OCI-LY1 (cell line): ENCODE results near the gene TUT1.

Source experiments
- H2AFZ ChIP-seq: fragments of 200-600 bp; sonication (generic), shearing (Covaris generic); 2 replicates; pipeline ENCODE4 v1.6.0; 2014; ENCODE audit warnings: antibody characterized with exemption, mild to moderate bottlenecking, low read length
- H3F3A ChIP-seq: fragments of 200-600 bp; sonication (generic), shearing (Covaris generic); 2 replicates; pipeline ENCODE4 v1.6.0; 2014; ENCODE audit warnings: mild to moderate bottlenecking, antibody characterized with exemption, low read length, moderate library complexity; ENCODE audit not compliant: insufficient read depth
- H3K27ac ChIP-seq: fragments of 200-600 bp; sonication (generic); 2 replicates; pipeline ENCODE4 v1.5.1; 2014; ENCODE audit warnings: low read length, mixed run types, mild to moderate bottlenecking, low read depth; ENCODE audit not compliant: poor library complexity, severe bottlenecking
- H3K27me3 ChIP-seq: fragments of 200-600 bp; sonication (generic); 2 replicates; pipeline ENCODE4 v1.6.0; 2014; ENCODE audit warnings: antibody characterized with exemption, mild to moderate bottlenecking, low read length, moderate library complexity; ENCODE audit not compliant: insufficient read depth
- H3K36me3 ChIP-seq: fragments of 200-600 bp; sonication (generic); 2 replicates; pipeline ENCODE4 v1.6.1; 2014; ENCODE audit warnings: mild to moderate bottlenecking, antibody characterized with exemption, low read length, moderate library complexity, mixed read lengths; ENCODE audit not compliant: insufficient read depth
- H3K4me1 ChIP-seq: fragments of 200-600 bp; sonication (generic); 2 replicates; pipeline ENCODE4 v1.5.1; 2014; ENCODE audit warnings: mild to moderate bottlenecking, low read length, moderate library complexity; ENCODE audit not compliant: insufficient read depth, severe bottlenecking
- H3K4me2 ChIP-seq: fragments of 200-600 bp; sonication (generic), shearing (Covaris generic); 2 replicates; pipeline ENCODE4 v1.6.1; 2014; ENCODE audit warnings: low read length
- H3K4me3 ChIP-seq: fragments of 200-600 bp; sonication (generic); 2 replicates; pipeline ENCODE4 v1.5.1; 2014; ENCODE audit warnings: low read length, low read depth, mild to moderate bottlenecking, mixed read lengths; ENCODE audit not compliant: poor library complexity, severe bottlenecking
- H3K79me2 ChIP-seq: fragments of 200-600 bp; shearing (Covaris generic); 2 replicates; pipeline ENCODE4 v1.6.1; 2016; ENCODE audit warnings: mixed run types, low read length, mixed read lengths; ENCODE audit not compliant: insufficient read depth
- H3K9ac ChIP-seq: fragments of 200-600 bp; sonication (generic), shearing (Covaris generic); 2 replicates; pipeline ENCODE4 v1.6.1; 2014; ENCODE audit warnings: mild to moderate bottlenecking, low read length, mixed read lengths
- H3K9me2 ChIP-seq: fragments of 200-600 bp; sonication (generic), shearing (Covaris generic); 2 replicates; pipeline ENCODE4 v1.6.1; 2014; ENCODE audit warnings: low read depth, mild to moderate bottlenecking, low read length, mixed read lengths
- H3K9me3 ChIP-seq: fragments of 200-600 bp; shearing (Covaris generic); 2 replicates; pipeline ENCODE4 v1.6.1; 2014; ENCODE audit warnings: low read length, mixed read lengths
- H4K20me1 ChIP-seq: fragments of 200-600 bp; sonication (generic), shearing (Covaris generic); 2 replicates; pipeline ENCODE4 v1.6.0; 2016; ENCODE audit warnings: mild to moderate bottlenecking, low read length; ENCODE audit not compliant: insufficient read depth
- EZH2 ChIP-seq: fragments of 200-600 bp; sonication (generic), shearing (Covaris generic); IDR thresholded peaks from 2 replicates; pipeline ENCODE4 v1.8.0; 2017; ENCODE audit warnings: borderline replicate concordance, mixed run types, mild to moderate bottlenecking, antibody characterized with exemption, low read length, moderate library complexity, mixed read lengths
- TF ChIP-seq, protein P1 (sequence below): fragments of 200-600 bp; sonication (generic), shearing (Covaris generic); IDR thresholded peaks from 2 replicates; pipeline ENCODE4 v1.5.1; 2017; ENCODE audit warnings: mild to moderate bottlenecking, antibody characterized with exemption, low read length, moderate library complexity, mixed read lengths

Gene TUT1

DNA sequence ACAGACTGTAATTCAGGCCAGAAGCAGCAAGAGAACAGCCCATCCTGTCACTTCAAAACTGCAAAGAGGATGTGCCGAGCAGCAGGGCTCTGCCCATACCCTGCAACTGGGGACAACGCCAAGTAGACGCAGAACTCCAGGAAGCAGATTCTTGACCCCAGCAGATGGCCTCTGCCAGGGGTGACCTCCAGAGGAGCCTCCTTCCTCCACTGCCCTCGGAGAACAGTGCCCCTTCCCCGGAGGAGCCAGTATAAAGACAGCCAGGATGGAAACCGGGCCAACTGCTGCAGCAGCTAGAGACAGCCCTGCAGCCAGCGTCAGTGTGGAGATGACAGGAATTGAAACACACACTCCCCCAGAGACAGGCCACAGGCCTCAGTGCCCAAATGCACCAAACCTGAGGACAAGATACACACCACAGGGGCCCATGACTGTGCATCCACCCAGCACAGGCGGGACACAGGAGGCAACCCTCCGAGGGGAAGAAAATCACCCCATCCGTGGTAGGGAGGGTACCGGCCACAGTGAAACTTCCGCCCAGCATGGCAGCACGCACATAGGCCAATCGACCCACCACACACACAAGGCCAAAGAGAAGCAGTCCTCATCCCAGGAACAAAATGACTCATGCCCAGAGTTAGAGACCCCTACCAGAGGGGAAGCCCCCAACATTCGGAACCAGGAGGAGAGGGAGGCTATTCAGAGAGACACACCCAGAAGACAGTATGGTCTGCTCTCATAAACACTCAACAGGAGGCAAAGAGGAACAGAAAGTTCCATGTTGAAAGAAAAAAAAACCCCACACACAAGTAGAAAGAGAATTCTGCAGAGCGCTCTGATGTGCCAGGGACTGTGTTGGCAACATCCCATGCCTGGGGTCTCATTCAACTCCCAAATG is 50.3 kb downstream of the TUT1 start:
- peak overlapping the region; percentile 17 for H3K4me3 ChIP-seq
- peaks cover 42% of the 10 kb centered on the region for H3K4me1 ChIP-seq
- no peaks in the 10 kb centered on the region for H4K20me1 ChIP-seq
- no peak overlapping the region for H2AFZ ChIP-seq
- no peaks in the 10 kb centered on the region for H3K9me3 ChIP-seq
- H3K4me2 ChIP-seq, result peak overlapping the region; percentile 43
- TF ChIP-seq, protein P1, sequence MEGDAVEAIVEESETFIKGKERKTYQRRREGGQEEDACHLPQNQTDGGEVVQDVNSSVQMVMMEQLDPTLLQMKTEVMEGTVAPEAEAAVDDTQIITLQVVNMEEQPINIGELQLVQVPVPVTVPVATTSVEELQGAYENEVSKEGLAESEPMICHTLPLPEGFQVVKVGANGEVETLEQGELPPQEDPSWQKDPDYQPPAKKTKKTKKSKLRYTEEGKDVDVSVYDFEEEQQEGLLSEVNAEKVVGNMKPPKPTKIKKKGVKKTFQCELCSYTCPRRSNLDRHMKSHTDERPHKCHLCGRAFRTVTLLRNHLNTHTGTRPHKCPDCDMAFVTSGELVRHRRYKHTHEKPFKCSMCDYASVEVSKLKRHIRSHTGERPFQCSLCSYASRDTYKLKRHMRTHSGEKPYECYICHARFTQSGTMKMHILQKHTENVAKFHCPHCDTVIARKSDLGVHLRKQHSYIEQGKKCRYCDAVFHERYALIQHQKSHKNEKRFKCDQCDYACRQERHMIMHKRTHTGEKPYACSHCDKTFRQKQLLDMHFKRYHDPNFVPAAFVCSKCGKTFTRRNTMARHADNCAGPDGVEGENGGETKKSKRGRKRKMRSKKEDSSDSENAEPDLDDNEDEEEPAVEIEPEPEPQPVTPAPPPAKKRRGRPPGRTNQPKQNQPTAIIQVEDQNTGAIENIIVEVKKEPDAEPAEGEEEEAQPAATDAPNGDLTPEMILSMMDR, result no peak
- TF ChIP-seq EZH2, result no peak
- H3K36me3 ChIP-seq, result no peaks in the 10 kb centered on the region
- no peaks in the 10 kb centered on the region for H3K79me2 ChIP-seq
- no peaks in the 10 kb centered on the region; the same call in none of the 2 replicates for H3K27me3 ChIP-seq
- no peaks in the 10 kb centered on the region for H3F3A ChIP-seq
- H3K27ac ChIP-seq, result peak overlapping the region; percentile 71
- no peaks in the 10 kb centered on the region for H3K9me2 ChIP-seq
- peak overlapping the region; percentile 42; the same call in 1 of the 2 replicates for H3K9ac ChIP-seq

DNA sequence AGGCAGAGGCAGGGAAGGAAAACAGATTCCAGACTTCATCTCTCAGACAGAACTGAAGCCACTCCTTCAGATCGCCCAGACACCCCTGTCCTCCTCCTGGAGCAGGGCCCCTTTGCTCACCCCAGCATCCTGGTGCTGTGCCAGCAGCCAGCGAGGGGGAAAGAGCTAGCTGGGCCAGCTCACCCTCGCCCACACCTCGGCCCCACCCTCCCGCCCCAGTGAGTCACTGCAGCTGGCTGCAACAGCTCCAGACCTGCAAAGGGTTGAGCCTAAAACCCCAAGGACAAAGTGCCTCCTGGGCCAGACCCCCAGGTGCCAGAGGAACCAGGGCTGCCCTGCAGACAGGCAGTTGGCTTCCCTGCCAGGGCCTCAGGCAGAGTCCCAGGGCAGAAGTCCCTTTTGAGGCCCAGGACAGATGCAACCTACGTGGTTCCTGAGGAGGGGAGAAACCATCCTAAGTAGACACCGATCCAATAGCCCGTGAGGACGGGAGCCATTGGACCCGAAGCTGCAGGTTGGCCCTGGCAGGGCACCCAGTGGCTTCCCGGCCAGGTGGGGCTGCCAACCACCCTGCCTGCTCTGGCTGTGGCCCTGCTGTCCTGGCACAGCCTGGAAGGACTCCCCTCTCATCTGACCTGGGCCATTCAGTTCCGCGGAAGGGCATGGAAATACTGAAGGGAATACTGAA is 51.9 kb downstream of the TUT1 start:
- Histone ChIP-seq H3K9ac (no peak overlapping the region), H3K4me1 (peaks cover 42% of the 10 kb centered on the region), H3K79me2 (no peaks in the 10 kb centered on the region), H3F3A (no peaks in the 10 kb centered on the region), H3K4me3 (no peak overlapping the region), H3K27me3 (no peaks in the 10 kb centered on the region; the same call in 1 of the 2 replicates), H3K9me3 (no peaks in the 10 kb centered on the region), H3K36me3 (no peaks in the 10 kb centered on the region), H3K27ac (no peak overlapping the region), H4K20me1 (no peaks in the 10 kb centered on the region), H3K9me2 (no peaks in the 10 kb centered on the region), H2AFZ (no peak overlapping the region), H3K4me2 (no peak overlapping the region)
- TF ChIP-seq, protein P1, result no peak
- no peak for TF ChIP-seq EZH2

DNA sequence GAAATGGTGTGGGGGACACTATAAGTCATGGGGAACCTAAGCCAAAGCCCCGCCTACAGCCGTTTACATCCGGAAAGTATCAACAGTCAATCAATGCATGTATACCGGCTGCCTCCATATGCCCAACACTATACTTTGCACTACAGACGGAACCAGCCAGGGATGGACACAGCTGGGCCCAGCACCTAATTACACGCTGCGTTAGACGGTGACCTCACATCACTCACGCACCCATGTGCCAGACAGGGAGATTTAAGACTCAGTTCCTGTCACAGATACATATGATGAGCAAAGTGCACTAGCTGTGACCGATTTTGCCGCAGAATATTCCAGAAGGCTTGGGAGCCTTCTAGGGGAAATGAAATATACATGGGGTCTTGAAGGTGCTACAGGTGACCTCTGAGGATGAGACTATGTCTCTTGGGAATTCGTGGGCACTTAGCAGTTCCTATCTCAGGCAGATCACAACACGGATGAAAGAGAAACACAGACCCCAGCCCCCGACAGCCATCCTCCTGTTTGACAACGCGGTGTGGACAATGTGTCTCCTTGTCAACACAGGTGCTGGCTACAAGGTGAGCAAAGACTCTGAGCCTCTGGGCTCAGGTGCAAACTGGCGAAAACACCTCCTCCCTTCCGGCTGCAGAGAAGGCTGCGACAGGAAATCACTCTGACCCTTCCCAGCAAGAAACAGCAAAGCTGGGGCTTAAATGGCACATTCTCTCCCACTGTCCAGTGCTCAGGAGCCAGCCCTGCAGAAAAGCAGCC is 52.7 kb downstream of the TUT1 start:
- Histone ChIP-seq H3K4me2 (no peak overlapping the region), H3K9me2 (no peaks in the 10 kb centered on the region), H3K9me3 (no peaks in the 10 kb centered on the region), H3K27me3 (no peaks in the 10 kb centered on the region; the same call in 1 of the 2 replicates), H3K27ac (no peak overlapping the region), H3F3A (no peaks in the 10 kb centered on the region), H4K20me1 (no peaks in the 10 kb centered on the region), H3K9ac (no peak overlapping the region), H3K79me2 (no peaks in the 10 kb centered on the region), H3K4me3 (no peak overlapping the region), H3K4me1 (peaks cover 42% of the 10 kb centered on the region), H2AFZ (no peak overlapping the region), H3K36me3 (no peaks in the 10 kb centered on the region)
- TF ChIP-seq EZH2, result no peak
- TF ChIP-seq, protein P1, result no peak
